Gastrocnemius medialis (tissue), 4 donors: ENCODE results near the gene OCIAD1. TPM values are rescaled to one million over a fixed set of nuclear protein-coding genes. Genes with fewer than 3 reads are reported as not detected.

Experiments used
- ATAC-seq, 2 donors: fragments of 150-250 bp; one replicate each; pipeline ENCODE4 v1.9.1; 2016
- DNase-seq, 2 donors: peaks; one replicate each; pipeline ENCODE4 v3.0.0-alpha.2; 2019
- H3K27ac ChIP-seq, 4 donors: fragments of 200-600 bp; sonication (generic); 1 replicate in 1 of 4; 2 replicates in 3 of 4; pipeline ENCODE4 v1.5.1; 2016 to 2018; ENCODE audit warnings: mild to moderate bottlenecking in 2 of 4, moderate library complexity in 1 of 4
- H3K27me3 ChIP-seq, 3 donors: fragments of 200-600 bp; sonication (generic) in 2 of 3; 1 replicate in 1 of 3; 2 replicates in 2 of 3; pipeline versions ENCODE4 v1.5.1 to v1.6.0; 2016 to 2019; ENCODE audit warnings: mild to moderate bottlenecking in 1 of 3, moderate library complexity in 1 of 3
- H3K36me3 ChIP-seq, 2 donors: fragments of 200-600 bp; sonication (generic) in 1 of 2; one replicate each; pipeline ENCODE4 v1.5.1; 2017 to 2018
- H3K4me1 ChIP-seq, 2 donors: fragments of 200-600 bp; sonication (generic) in 1 of 2; one replicate each; pipeline ENCODE4 v1.5.1; 2016 to 2017; ENCODE audit warnings: mild to moderate bottlenecking in 2 of 2
- H3K4me3 ChIP-seq, 4 donors: fragments of 200-600 bp; sonication (generic) in 3 of 4; 1 replicate in 1 of 4; 2 replicates in 3 of 4; pipeline ENCODE4 v1.5.1; 2016 to 2019; ENCODE audit warnings: mild to moderate bottlenecking in 2 of 4
- H3K9me3 ChIP-seq, 3 donors: fragments of 200-600 bp; sonication (generic) in 2 of 3; 1 replicate in 1 of 3; 2 replicates in 2 of 3; pipeline ENCODE4 v1.5.1; 2016 to 2019
- POLR2A ChIP-seq, 2 donors: fragments of 450-650 bp; IDR thresholded peaks; one replicate each; pipeline ENCODE4 v1.6.1; 2017; ENCODE audit warnings: antibody characterized with exemption in 2 of 2, mild to moderate bottlenecking in 2 of 2, moderate library complexity in 2 of 2
- in situ Hi-C, 4 donors: fragments of 200-750 bp; cut with MboI; loops; one replicate each; pipeline versions ENCODE4 v1.15.0 to v1.8.0; 2017; ENCODE audit warnings: low sequenced_read_pairs in 4 of 4
- intact Hi-C: fragments of 100-400 bp; cut with DNase I; formaldehyde crosslinking; loops from one replicate; pipeline ENCODE4 v1.15.1; 2023; ENCODE audit warnings: low total_unique reads
- total RNA-seq, 4 donors: library from RNA; depleted of rRNA; stranded (reverse); fragments of >200 nt; gene quantifications; one replicate each; pipeline versions ENCODE4 v1.1.0 to v1.2.3, GENCODE V29; 2016
- TF ChIP-seq, protein P1 (sequence below), 5 experiments: fragments of 450-650 bp in 3 of 5; fragments of 200-600 bp in 2 of 5; sonication (generic) in 2 of 5; IDR thresholded peaks in 4 of 5; conservative IDR thresholded peaks in 1 of 5; 1 replicate in 4 of 5; 2 replicates in 1 of 5; pipeline ENCODE4 v1.5.1; 2016 to 2019; ENCODE audit warnings: antibody characterized with exemption in 5 of 5, mild to moderate bottlenecking in 3 of 5, moderate library complexity in 3 of 5

The OCIAD1 gene, protein sequence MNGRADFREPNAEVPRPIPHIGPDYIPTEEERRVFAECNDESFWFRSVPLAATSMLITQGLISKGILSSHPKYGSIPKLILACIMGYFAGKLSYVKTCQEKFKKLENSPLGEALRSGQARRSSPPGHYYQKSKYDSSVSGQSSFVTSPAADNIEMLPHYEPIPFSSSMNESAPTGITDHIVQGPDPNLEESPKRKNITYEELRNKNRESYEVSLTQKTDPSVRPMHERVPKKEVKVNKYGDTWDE
- total RNA-seq = 100 to 1,000 TPM in 3 of 4 donors, 10 to 100 TPM in 1; 84.4 to 157 (median 126) TPM

DNA sequence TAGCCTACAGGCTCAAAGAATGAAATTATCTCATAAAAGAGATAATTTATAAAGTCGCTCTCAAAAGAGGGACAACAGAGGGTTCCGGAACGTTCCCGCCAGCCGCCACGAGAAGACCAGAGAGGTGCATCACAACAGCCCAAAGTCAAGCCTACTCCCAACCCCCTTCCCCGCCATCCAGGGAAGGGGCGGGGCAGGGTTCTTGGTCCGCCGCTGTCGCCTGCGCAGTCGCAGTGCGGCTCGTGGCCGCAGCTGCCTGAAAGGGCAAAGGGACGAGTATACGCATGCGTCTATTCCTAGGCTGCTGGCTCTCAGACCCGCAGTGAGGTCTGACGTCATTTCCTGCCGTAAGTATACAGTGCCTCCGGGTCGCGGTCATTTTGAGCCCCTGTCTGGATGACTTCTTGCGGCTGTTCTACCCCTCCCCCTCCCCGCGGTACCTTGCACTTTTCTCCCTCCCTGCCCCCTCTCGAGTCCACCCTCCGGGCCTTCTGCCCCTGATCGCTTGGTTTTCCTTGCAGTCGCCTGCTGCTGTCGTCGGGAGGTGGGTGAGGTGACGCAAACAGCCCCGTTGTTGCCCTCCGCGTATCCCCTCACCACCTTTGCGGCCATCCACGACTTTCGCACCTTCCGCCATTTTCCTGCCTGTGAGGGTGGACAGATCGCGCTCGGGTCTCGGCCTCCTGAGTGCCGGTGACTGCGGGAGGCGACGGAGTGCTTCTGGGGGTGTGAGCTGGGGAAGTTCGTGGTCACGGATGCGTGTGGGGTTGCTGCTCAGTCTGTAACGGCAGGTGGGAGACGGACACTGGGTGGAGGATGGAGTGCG lies at the start of gene OCIAD1:
Gene OCIAD1, plus strand, starts transcription at position 383 of the 826 bp plus-strand sequence. CDS start 1,537 bp downstream, outside the sequence.
- no peaks in the 10 kb centered on the region for H3K27me3 ChIP-seq
- H3K36me3 ChIP-seq = peaks cover 0 to 18% of the 10 kb centered on the region in 2 donors
- H3K27ac ChIP-seq = peak within 1 kb of the TSS; percentile 95 to 96 (median 96)
- in situ Hi-C loops = loop anchor here in 2 of 4 donors (5.0 to 25.0 kb wide), 3 partner anchors 49 to 494 kb away; partner anchors contain the start of genes FRYL (in 1 of the 2) and SLAIN2 (in 1 of the 2)
- H3K4me3 ChIP-seq = peak within 1 kb of the TSS; percentile 80 to 100 (median 92)
- TF ChIP-seq, protein P1, sequence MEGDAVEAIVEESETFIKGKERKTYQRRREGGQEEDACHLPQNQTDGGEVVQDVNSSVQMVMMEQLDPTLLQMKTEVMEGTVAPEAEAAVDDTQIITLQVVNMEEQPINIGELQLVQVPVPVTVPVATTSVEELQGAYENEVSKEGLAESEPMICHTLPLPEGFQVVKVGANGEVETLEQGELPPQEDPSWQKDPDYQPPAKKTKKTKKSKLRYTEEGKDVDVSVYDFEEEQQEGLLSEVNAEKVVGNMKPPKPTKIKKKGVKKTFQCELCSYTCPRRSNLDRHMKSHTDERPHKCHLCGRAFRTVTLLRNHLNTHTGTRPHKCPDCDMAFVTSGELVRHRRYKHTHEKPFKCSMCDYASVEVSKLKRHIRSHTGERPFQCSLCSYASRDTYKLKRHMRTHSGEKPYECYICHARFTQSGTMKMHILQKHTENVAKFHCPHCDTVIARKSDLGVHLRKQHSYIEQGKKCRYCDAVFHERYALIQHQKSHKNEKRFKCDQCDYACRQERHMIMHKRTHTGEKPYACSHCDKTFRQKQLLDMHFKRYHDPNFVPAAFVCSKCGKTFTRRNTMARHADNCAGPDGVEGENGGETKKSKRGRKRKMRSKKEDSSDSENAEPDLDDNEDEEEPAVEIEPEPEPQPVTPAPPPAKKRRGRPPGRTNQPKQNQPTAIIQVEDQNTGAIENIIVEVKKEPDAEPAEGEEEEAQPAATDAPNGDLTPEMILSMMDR (IDR thresholded peaks at IDR 0.05 in 4 of 5, conservative IDR thresholded peaks at IDR 0.05 in 1 of 5) = peak in 1 of 5 experiments; percentile 7
- TF ChIP-seq POLR2A (IDR thresholded peaks at IDR 0.05) = peak; percentile 38 to 47
- intact Hi-C loops = loop anchor here (1.0 to 10.0 kb wide), 5 partner anchors 51 to 914 kb away; partner anchors contain the start of genes FRYL, SLAIN2 and TEC
- peak; percentile 100 for ATAC-seq
- H3K4me1 ChIP-seq = peaks cover 17 to 22% of the 10 kb centered on the region in 2 donors
- peak; percentile 99 for DNase-seq
- no peaks in the 10 kb centered on the region for H3K9me3 ChIP-seq

DNA sequence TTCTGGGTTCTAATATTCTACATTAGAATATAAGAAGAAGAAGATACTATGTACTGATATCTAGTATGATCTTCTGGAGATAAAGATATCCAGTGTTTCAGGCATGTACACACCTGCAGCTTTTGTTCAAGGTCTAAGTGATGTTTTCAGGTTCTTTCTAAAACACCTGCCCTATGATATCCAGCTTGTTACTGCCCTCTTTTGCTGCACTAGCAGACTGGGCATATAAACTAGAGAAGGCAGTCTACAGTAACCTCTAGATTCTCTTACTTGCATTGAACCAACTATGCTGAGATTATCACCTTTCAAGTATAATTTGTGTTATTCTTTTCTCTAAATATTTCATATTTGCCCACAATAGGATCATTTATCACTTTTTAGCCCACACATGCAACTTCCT lies 48.9 kb upstream of the OCIAD1 start:
- H3K4me3 ChIP-seq = no peak overlapping the region
- DNase-seq (no peak), ATAC-seq (no peak)
- in situ Hi-C loops (loop anchor here in 3 of 4 donors (5.0 to 25.0 kb wide), 2 partner anchors 50 to 445 kb away; partner anchors contain the start of genes SLAIN2 (in 2 of the 3) and OCIAD1 (in 1 of the 3)), intact Hi-C loops (loop anchor here (5.0 kb wide), 1 partner anchor 85 kb away; no protein-coding TSS in a partner anchor)
- H3K27ac ChIP-seq = no peak overlapping the region
- TF ChIP-seq POLR2A (IDR thresholded peaks at IDR 0.05) = no peak
- TF ChIP-seq, protein P1 (IDR thresholded peaks at IDR 0.05 in 4 of 5, conservative IDR thresholded peaks at IDR 0.05 in 1 of 5) = no peak
- H3K27me3 ChIP-seq = no peaks in the 10 kb centered on the region
- no peaks in the 10 kb centered on the region for H3K9me3 ChIP-seq
- H3K36me3 ChIP-seq = no peaks in the 10 kb centered on the region
- H3K4me1 ChIP-seq = peaks cover 21 to 22% of the 10 kb centered on the region in 2 donors

DNA sequence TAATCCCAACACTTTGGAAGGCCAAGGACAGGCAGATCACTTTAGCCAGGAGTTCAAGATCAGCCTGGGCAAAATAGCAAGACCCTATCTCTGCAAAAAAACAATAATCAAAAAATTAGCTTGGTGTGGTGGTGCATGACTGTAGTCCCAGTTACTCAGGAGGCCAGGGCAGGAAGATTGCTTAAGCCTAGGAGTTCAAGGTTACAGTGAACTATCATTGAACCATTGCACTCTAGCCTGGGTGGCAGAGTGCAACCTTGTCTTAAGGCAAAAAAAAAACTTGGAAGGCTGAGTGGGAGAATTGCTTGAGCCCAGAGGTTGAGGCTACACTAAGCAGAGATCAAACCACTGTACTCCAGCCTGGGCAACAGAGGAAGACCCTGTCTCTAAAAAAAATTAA lies 45.6 kb upstream of the OCIAD1 start:
- Histone ChIP-seq H3K4me3 (no peak overlapping the region), H3K27me3 (no peaks in the 10 kb centered on the region), H3K4me1 (peaks cover 4 to 6% of the 10 kb centered on the region in 2 donors), H3K36me3 (no peaks in the 10 kb centered on the region), H3K27ac (no peak overlapping the region), H3K9me3 (no peaks in the 10 kb centered on the region)
- ATAC-seq (no peak), DNase-seq (no peak)
- in situ Hi-C loops = loop anchor here in 2 of 4 donors (25.0 kb wide), 1 partner anchor 448 kb away; the partner anchor contains the start of gene SLAIN2 (in 2 of the 2)
- TF ChIP-seq, protein P1 (IDR thresholded peaks at IDR 0.05 in 4 of 5, conservative IDR thresholded peaks at IDR 0.05 in 1 of 5) = no peak
- TF ChIP-seq POLR2A (IDR thresholded peaks at IDR 0.05) = no peak
- intact Hi-C loops = no loop called here

DNA sequence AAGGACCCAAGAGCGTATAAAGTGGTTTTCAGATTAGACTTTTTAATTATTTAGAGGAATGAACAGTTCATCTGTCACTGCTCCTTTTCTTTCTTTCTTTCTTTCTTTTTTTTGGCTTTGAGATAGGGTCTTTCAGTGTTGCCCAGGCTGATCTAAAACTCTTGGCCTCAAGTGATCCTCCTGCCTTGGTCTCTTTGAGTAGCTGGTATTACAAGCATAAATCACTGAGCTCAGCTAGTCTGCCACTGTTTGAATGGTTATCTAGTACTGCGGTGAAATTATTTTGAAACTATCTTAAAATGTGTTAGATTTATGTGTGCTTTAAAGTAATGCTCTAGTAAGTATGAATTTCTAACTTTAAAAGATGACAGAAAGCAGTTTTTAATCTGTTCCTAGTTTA lies 44.3 kb upstream of the OCIAD1 start:
- in situ Hi-C loops = loop anchor here in 2 of 4 donors (25.0 kb wide), 1 partner anchor 449 kb away; the partner anchor contains the start of gene SLAIN2 (in 2 of the 2)
- H3K27ac ChIP-seq = no peak overlapping the region
- no peak for TF ChIP-seq POLR2A (IDR thresholded peaks at IDR 0.05)
- ATAC-seq (no peak), DNase-seq (no peak)
- H3K4me1 ChIP-seq = no peaks in the 10 kb centered on the region
- H3K36me3 ChIP-seq = no peaks in the 10 kb centered on the region
- no peak overlapping the region for H3K4me3 ChIP-seq
- no peaks in the 10 kb centered on the region for H3K9me3 ChIP-seq
- H3K27me3 ChIP-seq = no peaks in the 10 kb centered on the region
- intact Hi-C loops = no loop called here
